Aorta (tissue), 5 donors: ENCODE data around the gene MYO1D. TPM values are rescaled to one million over a fixed set of nuclear protein-coding genes. Genes with fewer than 3 reads are reported as not detected.
A peak's percentile ranks its signal among the peaks of the same experiment; 100 is the strongest.

Experiments used
- ATAC-seq: fragments of 200-7000 bp; cut with Tn5 transposase; one replicate; pipeline ENCODE4 v1.9.1; 2022; ENCODE audit warnings: moderate library complexity; ENCODE audit not compliant: low FRiP score
- DNase-seq, 2 donors: peaks; one replicate each; pipeline ENCODE4 v3.0.0-alpha.2; 2020
- H3K27ac ChIP-seq, 2 donors: one replicate each; pipeline ENCODE4 v1.5.1; 2013; ENCODE audit warnings: low read length in 2 of 2, mild to moderate bottlenecking in 2 of 2, moderate library complexity in 2 of 2, control low read depth in 1 of 2, inconsistent platforms in 1 of 2, low read depth in 1 of 2
- H3K27me3 ChIP-seq, 2 donors: one replicate each; pipeline ENCODE4 v1.6.1; 2013; ENCODE audit warnings: control low read depth in 1 of 2, low read length in 1 of 2, mild to moderate bottlenecking in 1 of 2, moderate library complexity in 1 of 2; ENCODE audit not compliant: insufficient read depth in 2 of 2, control insufficient read depth in 1 of 2
- H3K36me3 ChIP-seq, 2 donors: one replicate each; pipeline ENCODE4 v1.6.1; 2013; ENCODE audit warnings: control low read depth in 1 of 2, low read length in 1 of 2, mild to moderate bottlenecking in 1 of 2; ENCODE audit not compliant: insufficient read depth in 2 of 2, control insufficient read depth in 1 of 2
- H3K4me1 ChIP-seq, 2 donors: one replicate each; pipeline ENCODE4 v1.6.1; 2013; ENCODE audit warnings: low read length in 2 of 2, control low read depth in 1 of 2, mild to moderate bottlenecking in 1 of 2, moderate library complexity in 1 of 2; ENCODE audit not compliant: insufficient read depth in 2 of 2, control insufficient read depth in 1 of 2
- H3K4me3 ChIP-seq, 2 donors: one replicate each; pipeline ENCODE4 v1.5.1; 2013; ENCODE audit warnings: low read length in 2 of 2, control low read depth in 1 of 2, mild to moderate bottlenecking in 1 of 2
- H3K9me3 ChIP-seq: one replicate; pipeline ENCODE4 v1.6.1; 2013; ENCODE audit warnings: mild to moderate bottlenecking, low read length; ENCODE audit not compliant: control insufficient read depth
- WGBS, 2 donors: extraction: QIAGEN DNeasy Blood & Tissue Kit; methylation state at CpG; one replicate each; pipeline ENCODE4 v1.1.7; 2013; 5-methylcytosine and 5-hydroxymethylcytosine counted together
- intact Hi-C, 2 donors: fragments of 100-400 bp; cut with DNase I; formaldehyde crosslinking; loops; one replicate each; pipeline versions ENCODE4 v1.14.2 to v1.15.0; 2022
- polyA plus RNA-seq, 2 donors: library from polyadenylated mRNA; stranded (reverse); fragments of 200-250 nt; gene quantifications; one replicate each; pipeline ENCODE4 v1.2.3, GENCODE V29; 2013
- total RNA-seq, 2 donors: library from RNA; stranded (reverse); fragmentation: NEBNext Ultra II Directional; extraction: Animal tissue kit (Norgen Biotek cat#: 25700); gene quantifications; one replicate each; pipeline ENCODE4 v1.2.1, GENCODE V29; 2021
- donor health status: healthy with polysubstance abuse.
- donor health status: Bipolar disorder and iron deficiency.
- donor health status: DM: no; HTN: no; CAD: no.
- donor health status: DM: no; HTN: no; CAD: no.
- donor health status: DM: yes; HTN: yes; CAD: no.

Gene MYO1D
- total and polyA plus RNA-seq, 4 donors, result 62.5 to 358 (median 164) TPM

DNA sequence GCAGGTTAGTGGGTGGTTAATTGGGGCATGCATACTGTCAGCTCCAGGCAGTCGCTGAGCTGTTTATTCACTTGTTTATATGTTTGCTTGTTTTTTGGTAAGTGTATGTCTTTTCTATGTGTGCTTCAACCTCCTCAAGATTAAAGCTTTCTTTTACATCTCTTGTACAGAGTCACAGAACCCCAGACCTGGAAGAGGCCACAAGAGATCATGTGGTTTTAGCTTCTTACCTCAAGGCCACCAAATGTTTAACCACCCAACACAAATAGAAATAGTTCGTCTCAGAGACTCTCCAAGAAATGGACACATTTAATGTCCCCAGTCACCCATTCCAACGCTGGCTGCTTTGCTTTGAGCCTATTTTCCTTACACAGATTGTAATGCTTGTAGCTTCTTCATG, 39.2 kb upstream of the MYO1D start:
- Histone ChIP-seq H3K4me3 (no peak overlapping the region), H3K9me3 (no peaks in the 10 kb centered on the region), H3K36me3 (no peaks in the 10 kb centered on the region), H3K4me1 (no peaks in the 10 kb centered on the region), H3K27me3 (no peaks in the 10 kb centered on the region), H3K27ac (no peak overlapping the region)
- intact Hi-C loops, result loop anchor here (10.0 kb wide), 2 partner anchors 131 to 431 kb away; partner anchors contain the start of gene CDK5R1 (in 1 of the 2)
- DNase-seq, result no peak
- 53 to 76% methylated on average over 3 of the region's 3 CpGs for WGBS, 2 donors
- no peak for ATAC-seq

DNA sequence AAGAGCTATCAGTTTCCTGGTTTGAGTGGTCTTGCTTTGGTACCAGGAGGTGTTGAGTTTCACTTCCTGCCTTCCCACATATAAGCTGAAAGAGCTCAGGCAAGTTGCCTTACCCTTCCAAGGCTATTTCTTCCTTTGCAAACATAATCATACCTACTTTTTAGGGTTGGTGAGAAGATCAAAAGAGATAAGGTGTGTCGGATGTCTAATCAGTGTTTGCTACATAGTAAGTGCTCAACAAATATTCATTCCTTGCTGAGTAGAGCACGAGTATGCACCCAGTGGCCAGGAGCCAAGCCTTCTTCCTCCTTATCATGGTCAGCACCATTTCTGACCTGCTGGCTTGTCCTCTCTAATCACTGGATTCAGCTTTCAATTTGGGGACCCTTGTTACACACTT, 38.3 kb upstream of the MYO1D start:
- no peaks in the 10 kb centered on the region for H3K27me3 ChIP-seq
- WGBS, 2 donors, result 49 to 50% methylated on average over 2 of the region's 2 CpGs
- H3K4me3 ChIP-seq, result no peak overlapping the region
- DNase-seq (no peak), ATAC-seq (no peak)
- no peaks in the 10 kb centered on the region for H3K9me3 ChIP-seq
- no peaks in the 10 kb centered on the region for H3K36me3 ChIP-seq
- no peaks in the 10 kb centered on the region for H3K4me1 ChIP-seq
- no peak overlapping the region for H3K27ac ChIP-seq
- intact Hi-C loops, result loop anchor here (10.0 kb wide), 2 partner anchors 130 to 430 kb away; partner anchors contain the start of gene CDK5R1 (in 1 of the 2)

DNA sequence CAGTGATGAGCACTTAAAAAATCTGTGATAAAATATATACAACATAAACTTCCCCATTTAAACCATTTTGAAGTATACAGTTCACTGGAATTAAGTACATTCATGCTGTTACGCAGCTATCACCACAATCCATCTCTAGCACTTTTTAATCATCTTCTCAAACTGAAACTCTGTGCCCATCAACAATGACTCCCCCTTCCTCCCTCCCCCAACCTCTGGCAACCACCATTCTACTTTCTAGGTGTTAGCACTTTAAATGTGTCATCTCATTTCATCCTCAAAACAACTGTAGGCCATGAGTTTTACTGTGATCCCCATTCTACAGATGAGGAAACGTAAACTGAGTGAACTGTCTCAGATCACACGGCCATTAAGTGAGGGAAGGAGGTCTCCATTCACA, 37.3 kb upstream of the MYO1D start:
- intact Hi-C loops, result loop anchor here (10.0 kb wide), 2 partner anchors 129 to 429 kb away; partner anchors contain the start of gene CDK5R1 (in 1 of the 2)
- Histone ChIP-seq H3K4me1 (no peaks in the 10 kb centered on the region), H3K27ac (no peak overlapping the region), H3K36me3 (no peaks in the 10 kb centered on the region), H3K27me3 (no peaks in the 10 kb centered on the region), H3K9me3 (no peaks in the 10 kb centered on the region), H3K4me3 (no peak overlapping the region)
- no peak for ATAC-seq
- DNase-seq, result no peak
- 91 to 96% methylated on average over 3 of the region's 3 CpGs for WGBS, 2 donors

DNA sequence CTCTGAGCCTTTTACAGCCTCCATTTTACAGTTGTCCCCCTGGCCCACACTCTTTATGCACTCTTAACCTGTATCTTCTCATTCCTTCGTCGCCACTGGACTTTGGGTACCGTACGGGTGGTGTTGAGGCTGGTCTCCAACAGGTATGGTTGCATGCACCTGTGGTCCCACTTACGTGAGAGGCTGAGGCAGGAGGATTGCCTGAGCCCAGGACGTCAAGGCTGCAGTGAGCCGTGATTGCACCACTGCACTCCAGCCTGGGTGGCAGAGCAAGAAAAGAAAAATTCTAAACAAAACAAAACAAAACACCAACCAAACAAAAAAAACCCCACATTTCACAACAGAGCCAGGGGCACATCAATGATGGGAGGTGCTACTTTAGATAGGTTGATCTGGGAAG, 36.7 kb upstream of the MYO1D start:
- ATAC-seq, result no peak
- intact Hi-C loops, result loop anchor here (10.0 kb wide), 2 partner anchors 129 to 429 kb away; partner anchors contain the start of gene CDK5R1 (in 1 of the 2)

DNA sequence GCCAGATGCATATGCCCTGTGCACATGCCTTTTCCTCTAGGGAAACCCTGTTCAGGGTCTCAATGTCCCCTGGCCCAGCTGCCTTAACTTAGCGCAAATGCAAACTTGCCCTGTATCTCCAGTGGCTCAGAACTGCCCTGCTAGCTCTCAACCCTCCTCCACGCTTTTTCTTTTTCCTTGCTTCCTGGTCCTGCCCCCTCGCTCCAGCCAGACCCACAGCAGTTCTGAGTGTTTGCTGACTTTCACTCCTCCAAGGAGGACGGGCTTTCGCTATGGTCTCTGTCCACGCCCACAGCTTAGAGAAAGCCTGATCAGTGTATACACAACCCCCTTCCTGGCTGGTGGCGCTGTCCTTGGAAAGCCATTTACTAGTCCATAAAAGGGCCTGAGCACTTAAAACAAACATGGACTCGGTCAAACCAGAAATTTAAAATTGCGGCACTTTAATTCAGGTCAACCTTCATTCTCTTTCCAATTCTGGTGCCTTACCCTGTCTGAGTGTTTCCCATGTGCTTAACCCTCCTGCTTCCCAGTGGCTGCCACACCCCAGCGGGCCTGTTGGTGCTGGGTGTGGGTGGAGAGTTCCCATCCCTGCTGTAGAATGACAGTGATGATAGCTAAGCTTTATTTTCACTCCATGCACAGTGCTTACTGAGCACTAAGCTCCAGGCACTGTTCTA, 35.4 kb upstream of the MYO1D start:
- 6 to 8% methylated on average over 10 of the region's 10 CpGs for WGBS, 2 donors
- intact Hi-C loops, result loop anchor here (10.0 kb wide), 2 partner anchors 128 to 428 kb away; partner anchors contain the start of gene CDK5R1 (in 1 of the 2)
- DNase-seq (peak; percentile 83 to 84), ATAC-seq (peak; percentile 91)
- Histone ChIP-seq H3K4me3 (no peak overlapping the region), H3K27ac (peak overlapping the region in 1 of 2 donors; percentile 20), H3K27me3 (no peaks in the 10 kb centered on the region), H3K36me3 (no peaks in the 10 kb centered on the region), H3K4me1 (no peaks in the 10 kb centered on the region), H3K9me3 (no peaks in the 10 kb centered on the region)

More for the DNA sequence above, 36.7 kb upstream of the MYO1D start:
- no peaks in the 10 kb centered on the region for H3K9me3 ChIP-seq
- WGBS, 2 donors, result 83 to 97% methylated on average over 7 of the region's 7 CpGs
- H3K4me3 ChIP-seq, result no peak overlapping the region
- no peak overlapping the region for H3K27ac ChIP-seq
- H3K36me3 ChIP-seq, result no peaks in the 10 kb centered on the region
- H3K4me1 ChIP-seq, result no peaks in the 10 kb centered on the region
- H3K27me3 ChIP-seq, result no peaks in the 10 kb centered on the region
- no peak for DNase-seq

DNA sequence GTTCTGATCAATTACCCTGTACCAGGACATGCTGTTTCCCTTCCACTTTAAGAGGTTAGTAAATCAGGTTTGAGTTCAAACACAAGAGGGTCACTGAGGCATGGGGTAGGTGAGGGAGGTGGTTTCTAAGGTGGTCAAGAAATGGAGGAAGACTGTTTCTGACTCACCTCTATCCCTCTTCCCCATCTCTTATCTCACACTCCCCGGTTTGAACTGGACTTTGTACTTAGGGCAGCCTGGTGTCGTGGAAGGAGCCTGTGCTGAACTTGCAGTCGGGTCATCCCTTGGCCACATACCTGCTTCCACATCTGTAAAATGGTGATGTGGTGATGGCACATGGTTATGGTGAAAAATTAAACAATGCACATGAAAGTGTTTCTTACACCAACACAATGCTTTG, 33.8 kb upstream of the MYO1D start:
- no peak overlapping the region for H3K27ac ChIP-seq
- no peaks in the 10 kb centered on the region for H3K4me1 ChIP-seq
- H3K9me3 ChIP-seq, result no peaks in the 10 kb centered on the region
- no peaks in the 10 kb centered on the region for H3K27me3 ChIP-seq
- DNase-seq, result no peak
- intact Hi-C loops, result loop anchor here (2.0 to 10.0 kb wide), 3 partner anchors 32 to 426 kb away; partner anchors contain the start of gene CDK5R1 (in 1 of the 2)
- H3K36me3 ChIP-seq, result no peaks in the 10 kb centered on the region
- no peak for ATAC-seq
- WGBS, 2 donors, result 89 to 94% methylated on average over 3 of the region's 3 CpGs
- no peak overlapping the region for H3K4me3 ChIP-seq

DNA sequence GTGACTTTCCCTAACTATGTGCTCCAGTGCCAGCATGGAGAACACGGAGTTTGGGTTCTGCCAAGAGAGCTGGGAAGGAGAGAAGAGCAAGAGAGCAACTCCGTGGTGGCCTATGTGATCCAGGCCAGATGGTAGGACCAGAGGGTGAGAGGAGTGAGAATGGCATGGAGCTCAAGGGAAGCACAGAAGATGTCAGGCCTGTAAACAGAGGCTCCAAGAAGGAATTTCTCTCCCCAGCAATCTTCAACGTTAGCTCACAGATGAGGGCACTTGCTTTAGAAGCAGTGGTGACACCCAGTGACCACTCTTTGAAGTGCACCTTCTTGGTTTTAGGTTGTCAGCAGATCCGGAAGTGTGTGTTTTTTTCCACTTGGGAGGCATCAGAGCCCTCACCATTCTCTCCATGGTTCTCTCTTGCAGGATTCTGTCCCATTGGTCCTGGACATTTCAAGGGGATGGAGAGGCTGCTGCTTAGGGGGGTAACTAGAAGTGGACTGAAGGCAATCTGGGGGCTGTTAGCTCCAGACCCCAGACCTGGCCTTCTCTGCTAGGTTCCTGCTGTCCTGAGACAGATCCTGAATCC, 33.0 kb upstream of the MYO1D start:
- ATAC-seq (peak; percentile 85), DNase-seq (peak in 1 of 2 donors; percentile 76)
- no peak overlapping the region for H3K27ac ChIP-seq
- no peaks in the 10 kb centered on the region for H3K4me1 ChIP-seq
- H3K4me3 ChIP-seq, result no peak overlapping the region
- H3K9me3 ChIP-seq, result no peaks in the 10 kb centered on the region
- WGBS, 2 donors, result 1 to 2% methylated on average over 4 of the region's 4 CpGs
- H3K27me3 ChIP-seq, result no peaks in the 10 kb centered on the region
- H3K36me3 ChIP-seq, result no peaks in the 10 kb centered on the region
- intact Hi-C loops, result loop anchor here (2.0 to 10.0 kb wide), 4 partner anchors 31 to 425 kb away; partner anchors contain the start of gene CDK5R1 (in 1 of the 2)

DNA sequence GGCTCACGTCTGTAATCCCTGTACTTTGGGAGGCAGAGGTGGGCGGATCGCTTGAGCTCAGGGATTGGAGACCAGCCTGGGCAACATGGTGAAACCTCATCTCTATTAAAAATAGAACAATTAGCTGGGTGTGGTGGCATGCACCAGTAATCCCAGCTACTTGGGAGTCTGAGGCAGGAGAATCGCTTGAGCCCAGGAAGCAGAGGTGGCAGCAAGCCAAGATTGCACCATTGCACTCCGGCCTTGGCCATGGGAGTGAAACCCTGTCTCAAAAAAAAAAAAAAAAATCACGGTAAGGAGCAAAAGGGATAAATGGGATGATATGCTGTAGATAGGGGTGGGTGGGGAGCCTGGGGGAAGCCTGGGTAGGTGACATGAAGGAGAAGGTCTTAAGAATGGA, 30.7 kb upstream of the MYO1D start:
- no peak overlapping the region for H3K4me3 ChIP-seq
- H3K9me3 ChIP-seq, result no peaks in the 10 kb centered on the region
- no peaks in the 10 kb centered on the region for H3K4me1 ChIP-seq
- intact Hi-C loops, result loop anchor here in 1 of 2 donors (5.0 kb wide), 1 partner anchor 125 kb away; no protein-coding TSS in a partner anchor
- ATAC-seq, result no peak
- DNase-seq, result no peak
- no peaks in the 10 kb centered on the region for H3K36me3 ChIP-seq
- H3K27me3 ChIP-seq, result no peaks in the 10 kb centered on the region
- no peak overlapping the region for H3K27ac ChIP-seq
- 84 to 88% methylated on average over 6 of the region's 6 CpGs for WGBS, 2 donors
